ENCODE data around the gene OR9G4.

The OR9G4 gene

GRCh38 chr11:56740886-56741285 is 7.6 kb downstream of the OR9G4 start:
- DNase-seq (ENCODE audit: low read depth), result no peak
- no peak for TF ChIP-seq CTCF (conservative IDR thresholded peaks at IDR 0.05; ENCODE audit: low read depth, low read length)
- H3K4me3 ChIP-seq (ENCODE audit: low read length), result no peak overlapping the region

- H3K4me3 ChIP-seq (ENCODE audit: low read length), result no peak overlapping the region
- DNase-seq (ENCODE audit: low read depth), result no peak
- no peak for TF ChIP-seq CTCF (conservative IDR thresholded peaks at IDR 0.05; ENCODE audit: low read depth, low read length)
Measured at GRCh38 chr11:56740107-56740506, 8.4 kb downstream of the OR9G4 start.

- H3K4me3 ChIP-seq (ENCODE audit: low read length), result no peak overlapping the region
- no peak for TF ChIP-seq CTCF (conservative IDR thresholded peaks at IDR 0.05; ENCODE audit: low read depth, low read length)
- no peak for DNase-seq (ENCODE audit: low read depth)
Measured at GRCh38 chr11:56720513-56720912, 28.0 kb downstream of the OR9G4 start.

GRCh38 chr11:56716379-56716854 is 32.1 kb downstream of the OR9G4 start:
- no peak for TF ChIP-seq CTCF (conservative IDR thresholded peaks at IDR 0.05; ENCODE audit: low read depth, low read length)
- no peak overlapping the region for H3K4me3 ChIP-seq (ENCODE audit: low read length)
- no peak for DNase-seq (ENCODE audit: low read depth)

GRCh38 chr11:56714206-56714605 is 34.3 kb downstream of the OR9G4 start:
- H3K4me3 ChIP-seq (ENCODE audit: low read length), result no peak overlapping the region
- TF ChIP-seq CTCF (conservative IDR thresholded peaks at IDR 0.05; ENCODE audit: low read depth, low read length), result no peak
- no peak for DNase-seq (ENCODE audit: low read depth)

GRCh38 chr11:56706486-56706885 is 42.0 kb downstream of the OR9G4 start:
- no peak for DNase-seq (ENCODE audit: low read depth)
- H3K4me3 ChIP-seq (ENCODE audit: low read length), result no peak overlapping the region
- no peak for TF ChIP-seq CTCF (conservative IDR thresholded peaks at IDR 0.05; ENCODE audit: low read depth, low read length)

GRCh38 chr11:56705784-56706396 is 42.6 kb downstream of the OR9G4 start:
- TF ChIP-seq CTCF (conservative IDR thresholded peaks at IDR 0.05; ENCODE audit: low read depth, low read length), result no peak
- DNase-seq (ENCODE audit: low read depth), result no peak
- H3K4me3 ChIP-seq (ENCODE audit: low read length), result no peak overlapping the region

Data from retinal pigment epithelial cell (primary cell).